ENCODE data around the gene PI4KA.
A peak's percentile ranks its signal among the peaks of the same experiment; 100 is the strongest.

The PI4KA gene

DNA sequence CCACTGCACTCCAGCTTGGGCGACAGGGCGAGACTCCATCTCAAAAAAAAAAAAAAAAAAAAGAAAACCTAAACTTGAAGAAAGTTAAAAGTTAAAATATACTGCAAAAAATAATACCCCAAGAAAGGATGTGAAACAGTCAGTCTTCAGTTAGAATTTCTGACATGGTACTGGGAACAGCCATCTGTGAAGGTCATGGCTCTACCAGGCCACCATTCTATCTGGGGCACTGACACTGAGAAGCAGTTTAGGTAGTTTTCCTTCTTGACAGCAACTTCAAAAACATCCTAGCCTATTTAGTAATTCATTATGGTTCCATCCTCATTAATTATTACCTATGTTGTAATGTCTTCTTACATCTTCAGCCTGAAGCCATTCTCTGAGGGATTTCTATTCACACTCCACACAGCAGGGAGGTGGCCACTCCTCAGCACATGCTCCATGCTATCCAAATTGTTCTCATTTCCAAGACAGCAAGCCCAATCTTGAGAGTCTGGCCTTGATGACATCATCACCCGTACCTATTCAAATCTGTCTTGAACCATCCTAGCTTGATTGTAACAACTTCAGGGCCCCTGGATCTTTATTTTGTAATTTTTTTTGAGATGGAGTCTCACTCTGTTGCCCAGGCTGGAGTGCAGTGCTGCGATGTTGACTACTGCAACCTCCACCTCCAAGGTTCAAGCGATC is 46.5 kb downstream of the PI4KA start:
- DNase-seq = no peak
- H3K4me2 ChIP-seq (ENCODE audit: low read length) = no peak overlapping the region
- no peak overlapping the region for H3K4me3 ChIP-seq (ENCODE audit: low read depth, low read length)
- no peak overlapping the region for H3K27ac ChIP-seq (ENCODE audit: low read depth, low read length)
- no peak overlapping the region for H3K9ac ChIP-seq (ENCODE audit: low read length)
- WGBS (ENCODE audit: extremely low coverage, insufficient coverage, insufficient read length) = no CpG with 5 or more reads among the region's 5 CpGs
- H3K36me3 ChIP-seq (ENCODE audit: control insufficient read depth in 1 of 2, insufficient read depth in 2 of 2, low read length in 2 of 2) = peaks cover 21 to 32% of the 10 kb centered on the region in 2 experiments
- H3K4me1 ChIP-seq (ENCODE audit: control insufficient read depth in 1 of 2, insufficient read depth in 2 of 2, low read length in 2 of 2) = peaks cover 3 to 5% of the 10 kb centered on the region in 2 experiments
- H2BK120ac ChIP-seq (ENCODE audit: insufficient read depth, low read length, poor library complexity) = no peak overlapping the region
- no peaks in the 10 kb centered on the region for H3K79me2 ChIP-seq (ENCODE audit: control insufficient read depth, insufficient read depth, low read length, poor library complexity)
- H3K4ac ChIP-seq (ENCODE audit: low read depth, low read length) = no peak overlapping the region
- no peak overlapping the region for H4K12ac ChIP-seq (ENCODE audit: low read depth, low read length)
- H4K8ac ChIP-seq (ENCODE audit: low read depth, low read length) = no peak overlapping the region
- no peak overlapping the region for H3K14ac ChIP-seq (ENCODE audit: low read length)
- no peak overlapping the region for H2AK5ac ChIP-seq (ENCODE audit: low read length)
- H3K23ac ChIP-seq (ENCODE audit: low read length) = no peak overlapping the region
- no peak overlapping the region for H4K91ac ChIP-seq (ENCODE audit: low read depth, low read length)
- no peak overlapping the region for H2BK12ac ChIP-seq (ENCODE audit: low read length)
- no peaks in the 10 kb centered on the region for H3K79me1 ChIP-seq (ENCODE audit: low read length)
- H2BK5ac ChIP-seq (ENCODE audit: low read depth, low read length, poor library complexity) = no peak overlapping the region
- no peak overlapping the region for H3K18ac ChIP-seq (ENCODE audit: low read length)
- H2AFZ ChIP-seq (ENCODE audit: insufficient read depth, low read length, poor library complexity) = no peak overlapping the region
- H3K9me3 ChIP-seq (ENCODE audit: insufficient read depth, low read depth, low read length) = no peaks in the 10 kb centered on the region
- no peaks in the 10 kb centered on the region for H3K27me3 ChIP-seq (ENCODE audit: insufficient read depth, low read length)

DNA sequence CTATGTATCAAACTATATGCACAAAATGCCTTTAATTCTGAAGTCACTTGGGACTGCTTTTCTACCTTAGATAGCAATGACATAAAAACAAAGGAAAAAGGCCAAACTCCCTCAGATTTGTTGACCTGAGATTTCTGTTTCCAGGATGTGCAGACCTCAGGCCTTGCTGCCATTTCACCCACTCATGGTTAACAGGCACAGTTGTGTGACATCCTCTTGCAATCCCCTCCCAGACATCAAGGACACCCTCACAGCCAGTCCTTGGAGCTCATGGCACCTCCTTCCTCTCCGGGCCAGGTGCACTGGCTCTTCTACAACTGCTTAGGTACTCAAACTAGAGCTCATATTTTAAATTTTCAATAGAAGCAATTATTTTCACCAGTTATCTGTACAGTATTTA is 47.4 kb downstream of the PI4KA start:
- WGBS (ENCODE audit: extremely low coverage, insufficient coverage, insufficient read length) = no CpG with 5 or more reads among the region's 1 CpG
- no peak overlapping the region for H2BK5ac ChIP-seq (ENCODE audit: low read depth, low read length, poor library complexity)

DNA sequence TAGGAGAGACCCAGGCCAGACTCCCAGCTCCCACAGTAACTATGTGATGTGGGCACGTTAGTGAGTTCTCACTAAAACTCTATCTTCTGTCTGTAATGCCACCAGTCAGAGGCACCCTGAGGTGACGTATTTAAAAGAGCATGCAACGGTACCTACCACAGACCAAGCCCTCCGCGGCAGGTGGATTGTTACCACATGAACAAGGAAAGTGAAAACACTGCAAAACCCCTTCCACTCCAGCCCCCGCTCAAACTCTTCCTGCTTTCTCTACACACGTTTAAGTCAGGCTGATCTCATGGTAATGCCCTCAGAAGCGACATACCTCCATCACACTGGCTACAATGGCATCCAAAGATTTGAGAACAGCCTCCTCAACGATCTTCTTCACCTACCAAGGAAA is 48.0 kb downstream of the PI4KA start:
- Histone ChIP-seq H3K79me2 (ENCODE audit: control insufficient read depth, insufficient read depth, low read length, poor library complexity) (no peaks in the 10 kb centered on the region), H3K27ac (ENCODE audit: low read depth, low read length) (no peak overlapping the region), H2AFZ (ENCODE audit: insufficient read depth, low read length, poor library complexity) (no peak overlapping the region), H3K36me3 (ENCODE audit: control insufficient read depth in 1 of 2, insufficient read depth in 2 of 2, low read length in 2 of 2) (peaks cover 17 to 32% of the 10 kb centered on the region in 2 experiments), H3K4me2 (ENCODE audit: low read length) (no peak overlapping the region), H2BK5ac (ENCODE audit: low read depth, low read length, poor library complexity) (no peak overlapping the region), H2AK5ac (ENCODE audit: low read length) (no peak overlapping the region), H4K12ac (ENCODE audit: low read depth, low read length) (no peak overlapping the region), H3K79me1 (ENCODE audit: low read length) (no peaks in the 10 kb centered on the region), H3K14ac (ENCODE audit: low read length) (no peak overlapping the region), H3K4ac (ENCODE audit: low read depth, low read length) (no peak overlapping the region), H3K27me3 (ENCODE audit: insufficient read depth, low read length) (no peaks in the 10 kb centered on the region), H3K4me3 (ENCODE audit: low read depth, low read length) (no peak overlapping the region), H2BK120ac (ENCODE audit: insufficient read depth, low read length, poor library complexity) (no peak overlapping the region), H3K9me3 (ENCODE audit: insufficient read depth, low read depth, low read length) (no peaks in the 10 kb centered on the region), H3K23ac (ENCODE audit: low read length) (no peak overlapping the region), H4K8ac (ENCODE audit: low read depth, low read length) (no peak overlapping the region), H4K91ac (ENCODE audit: low read depth, low read length) (no peak overlapping the region), H2BK12ac (ENCODE audit: low read length) (no peak overlapping the region), H3K4me1 (ENCODE audit: control insufficient read depth in 1 of 2, insufficient read depth in 2 of 2, low read length in 2 of 2) (peaks cover 3 to 7% of the 10 kb centered on the region in 2 experiments), H3K9ac (ENCODE audit: low read length) (peak overlapping the region; percentile 43), H3K18ac (ENCODE audit: low read length) (no peak overlapping the region)
- WGBS (ENCODE audit: extremely low coverage, insufficient coverage, insufficient read length) = no CpG with 5 or more reads among the region's 9 CpGs
- DNase-seq = no peak

More for the DNA sequence above, 47.4 kb downstream of the PI4KA start:
- no peak overlapping the region for H2AFZ ChIP-seq (ENCODE audit: insufficient read depth, low read length, poor library complexity)
- H3K4ac ChIP-seq (ENCODE audit: low read depth, low read length) = no peak overlapping the region
- H4K8ac ChIP-seq (ENCODE audit: low read depth, low read length) = no peak overlapping the region
- H3K4me1 ChIP-seq (ENCODE audit: control insufficient read depth in 1 of 2, insufficient read depth in 2 of 2, low read length in 2 of 2) = peaks cover 3 to 6% of the 10 kb centered on the region in 2 experiments
- H3K4me2 ChIP-seq (ENCODE audit: low read length) = no peak overlapping the region
- H3K23ac ChIP-seq (ENCODE audit: low read length) = no peak overlapping the region
- no peak overlapping the region for H2BK12ac ChIP-seq (ENCODE audit: low read length)
- H3K18ac ChIP-seq (ENCODE audit: low read length) = no peak overlapping the region
- H3K14ac ChIP-seq (ENCODE audit: low read length) = no peak overlapping the region
- no peaks in the 10 kb centered on the region for H3K27me3 ChIP-seq (ENCODE audit: insufficient read depth, low read length)
- H3K9ac ChIP-seq (ENCODE audit: low read length) = no peak overlapping the region
- H4K91ac ChIP-seq (ENCODE audit: low read depth, low read length) = no peak overlapping the region
- H3K36me3 ChIP-seq (ENCODE audit: control insufficient read depth in 1 of 2, insufficient read depth in 2 of 2, low read length in 2 of 2) = peaks cover 17 to 32% of the 10 kb centered on the region in 2 experiments
- H3K79me2 ChIP-seq (ENCODE audit: control insufficient read depth, insufficient read depth, low read length, poor library complexity) = no peaks in the 10 kb centered on the region
- H3K4me3 ChIP-seq (ENCODE audit: low read depth, low read length) = no peak overlapping the region
- no peak for DNase-seq
- H2AK5ac ChIP-seq (ENCODE audit: low read length) = no peak overlapping the region
- no peak overlapping the region for H2BK120ac ChIP-seq (ENCODE audit: insufficient read depth, low read length, poor library complexity)
- no peak overlapping the region for H3K27ac ChIP-seq (ENCODE audit: low read depth, low read length)
- H4K12ac ChIP-seq (ENCODE audit: low read depth, low read length) = no peak overlapping the region
- H3K9me3 ChIP-seq (ENCODE audit: insufficient read depth, low read depth, low read length) = no peaks in the 10 kb centered on the region
- H3K79me1 ChIP-seq (ENCODE audit: low read length) = no peaks in the 10 kb centered on the region

DNA sequence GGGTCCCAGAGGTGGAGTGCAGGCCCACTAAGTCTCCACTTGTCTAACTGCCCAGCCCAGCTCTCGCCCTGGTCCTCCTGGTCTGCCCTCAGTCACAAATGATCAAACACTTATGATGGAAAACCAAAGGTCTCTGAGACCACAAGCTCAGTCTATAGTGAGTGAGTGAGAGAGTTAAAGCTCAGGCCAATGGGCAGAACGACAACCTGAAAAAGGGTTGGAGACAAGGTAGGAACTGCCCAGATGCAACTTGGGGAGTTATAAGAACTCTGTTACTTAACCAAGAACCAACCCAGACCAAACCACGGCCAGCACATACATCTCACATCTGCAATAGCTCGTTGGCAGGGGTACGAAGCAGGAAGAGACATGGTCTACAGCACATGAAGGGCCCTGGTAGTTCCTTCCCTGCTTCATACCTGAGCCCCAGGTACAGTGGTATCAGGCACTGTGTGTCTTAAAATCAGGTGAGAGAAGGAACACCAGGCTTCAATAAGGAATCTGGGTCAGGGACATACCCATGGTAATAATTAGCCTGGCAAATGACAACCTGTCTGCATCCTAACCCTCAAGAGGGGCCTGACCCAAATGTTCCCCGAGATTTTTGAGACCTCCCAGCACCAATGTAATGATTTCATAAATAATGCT is 48.9 kb downstream of the PI4KA start:
- Histone ChIP-seq H3K4me1 (ENCODE audit: control insufficient read depth in 1 of 2, insufficient read depth in 2 of 2, low read length in 2 of 2) (peaks cover 3 to 7% of the 10 kb centered on the region in 2 experiments), H3K4me2 (ENCODE audit: low read length) (no peak overlapping the region), H3K79me1 (ENCODE audit: low read length) (no peaks in the 10 kb centered on the region), H3K79me2 (ENCODE audit: control insufficient read depth, insufficient read depth, low read length, poor library complexity) (no peaks in the 10 kb centered on the region), H2BK5ac (ENCODE audit: low read depth, low read length, poor library complexity) (no peak overlapping the region), H3K14ac (ENCODE audit: low read length) (no peak overlapping the region), H3K9me3 (ENCODE audit: insufficient read depth, low read depth, low read length) (peaks cover under 1% of the 10 kb centered on the region), H3K18ac (ENCODE audit: low read length) (no peak overlapping the region), H3K4ac (ENCODE audit: low read depth, low read length) (no peak overlapping the region), H3K36me3 (ENCODE audit: control insufficient read depth in 1 of 2, insufficient read depth in 2 of 2, low read length in 2 of 2) (peaks cover 22 to 36% of the 10 kb centered on the region in 2 experiments), H4K91ac (ENCODE audit: low read depth, low read length) (no peak overlapping the region), H2AFZ (ENCODE audit: insufficient read depth, low read length, poor library complexity) (no peak overlapping the region), H3K4me3 (ENCODE audit: low read depth, low read length) (no peak overlapping the region), H4K12ac (ENCODE audit: low read depth, low read length) (no peak overlapping the region), H3K9ac (ENCODE audit: low read length) (no peak overlapping the region), H3K27me3 (ENCODE audit: insufficient read depth, low read length) (no peaks in the 10 kb centered on the region), H2AK5ac (ENCODE audit: low read length) (no peak overlapping the region), H3K27ac (ENCODE audit: low read depth, low read length) (no peak overlapping the region), H3K23ac (ENCODE audit: low read length) (no peak overlapping the region), H4K8ac (ENCODE audit: low read depth, low read length) (no peak overlapping the region), H2BK12ac (ENCODE audit: low read length) (no peak overlapping the region), H2BK120ac (ENCODE audit: insufficient read depth, low read length, poor library complexity) (no peak overlapping the region)
- DNase-seq = no peak
- WGBS (ENCODE audit: extremely low coverage, insufficient coverage, insufficient read length) = no CpG with 5 or more reads among the region's 6 CpGs
